NCI-H2029 treated with DMSO at 0.1 percent for 48 hours (cell line): ENCODE data around the gene PHLDA2.

Experiments
- DNase-seq: peaks from one replicate; lab custom pipeline; 2025; lab: John Stamatoyannopoulos, UW

Gene PHLDA2

DNA sequence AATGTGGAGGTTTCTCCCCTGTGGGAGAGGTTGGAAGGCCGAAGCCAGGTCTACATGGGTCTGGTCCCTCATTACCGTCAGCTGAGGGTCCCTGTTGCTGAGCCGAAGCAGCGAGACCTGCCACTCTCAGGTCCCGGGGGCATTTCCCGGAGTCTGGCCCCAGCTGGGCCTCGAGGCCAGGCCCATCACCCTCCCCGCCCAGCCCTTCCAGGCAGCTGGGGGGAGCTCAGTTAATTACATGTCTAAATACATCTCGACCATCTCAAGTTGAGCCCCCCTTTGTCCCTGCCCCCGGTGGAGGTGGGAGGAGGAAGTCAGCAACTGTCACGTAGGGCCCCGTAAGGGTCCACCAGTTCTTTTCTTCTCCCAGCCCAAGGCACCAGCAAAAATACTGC lies 47.2 kb downstream of the PHLDA2 start:
- DNase-seq = no peak

DNA sequence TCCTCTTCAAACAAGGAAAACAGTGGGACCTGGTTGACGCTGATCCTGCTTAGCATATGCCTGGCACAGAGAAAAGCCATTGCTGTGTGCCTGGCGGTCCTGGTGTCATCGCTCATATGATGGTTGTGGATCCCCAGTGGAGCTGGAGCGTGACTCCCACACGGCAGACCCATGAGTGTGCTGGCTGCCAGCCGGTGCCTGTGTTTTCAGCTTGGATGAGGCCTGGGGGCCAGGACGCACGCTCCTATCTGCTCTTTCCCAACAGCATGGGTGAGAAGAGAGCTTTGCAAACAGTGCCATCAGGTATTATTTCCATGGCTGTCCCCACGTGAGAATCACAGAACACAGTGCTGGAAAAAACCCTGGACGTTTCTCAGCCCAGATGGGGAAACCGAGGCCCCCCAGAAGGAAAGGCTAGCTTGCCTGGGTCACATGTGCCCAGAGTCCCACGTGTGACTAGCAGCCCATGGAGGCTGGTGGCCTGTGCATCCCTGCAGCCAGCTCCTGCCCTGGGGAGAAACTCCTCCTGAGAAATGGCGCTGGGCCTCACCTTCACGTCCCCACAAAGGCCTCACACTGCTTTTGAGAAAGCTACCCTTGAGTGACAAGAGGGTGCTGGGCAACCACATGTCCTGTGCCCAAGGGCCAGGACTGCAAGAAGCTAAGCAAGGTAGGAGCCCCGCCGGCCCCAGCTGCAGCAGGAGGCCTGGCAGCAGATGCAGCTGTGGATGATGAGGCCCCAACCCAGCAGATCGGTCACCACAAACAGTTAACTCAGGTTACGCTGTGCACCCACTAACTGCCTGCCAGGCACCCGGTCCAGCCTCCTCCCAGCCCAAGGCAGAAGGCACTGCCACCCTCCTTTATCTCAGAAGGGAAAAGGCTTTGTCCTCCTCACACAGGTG lies 47.9 kb downstream of the PHLDA2 start:
- DNase-seq = no peak

DNA sequence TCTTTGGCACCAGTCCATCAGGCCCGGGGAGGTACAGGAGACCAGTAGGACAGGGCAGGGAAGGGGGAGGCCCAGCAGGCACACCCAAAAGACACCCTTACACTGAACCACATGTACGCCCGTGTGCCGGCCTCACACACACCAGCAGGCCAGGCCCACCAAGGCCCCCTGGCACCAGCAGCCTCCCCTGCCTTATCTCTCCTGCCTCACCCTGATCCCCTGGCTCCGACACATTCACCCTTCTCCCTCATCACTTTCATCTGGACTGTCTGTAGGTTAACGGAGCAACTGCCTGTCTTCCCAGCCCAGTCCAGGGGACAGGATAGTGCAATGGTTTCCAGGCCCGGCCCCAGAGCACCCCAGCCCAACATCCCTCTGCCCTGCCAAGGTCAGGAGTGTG lies 48.6 kb downstream of the PHLDA2 start:
- DNase-seq = no peak

DNA sequence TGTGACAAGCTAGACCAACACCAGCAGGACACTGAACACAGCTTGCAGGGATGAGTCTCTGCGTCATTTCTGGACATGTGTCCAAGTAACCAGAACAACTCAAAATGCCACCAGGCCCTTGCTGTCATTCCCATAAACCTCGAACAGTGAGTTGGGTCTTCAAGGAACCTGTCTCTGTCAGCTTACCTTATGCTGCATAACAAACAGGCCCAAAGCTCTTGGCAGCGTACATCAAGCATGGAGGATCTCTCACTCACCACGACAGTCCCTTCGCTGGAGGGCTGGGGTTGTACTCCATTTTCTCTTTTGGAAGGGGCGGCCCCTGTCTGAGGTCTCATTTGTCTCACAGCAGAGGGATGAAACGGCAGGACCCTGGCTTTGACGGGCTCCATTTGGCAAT lies 50.4 kb downstream of the PHLDA2 start:
- no peak for DNase-seq
